Measurements from ENCODE around the gene CPD.
"Not testable (repeated sequence)": the region's sequence is repeated elsewhere in the genome, so short reads cannot be mapped to it uniquely, and the experiment has no call there.

CPD gene

DNA sequence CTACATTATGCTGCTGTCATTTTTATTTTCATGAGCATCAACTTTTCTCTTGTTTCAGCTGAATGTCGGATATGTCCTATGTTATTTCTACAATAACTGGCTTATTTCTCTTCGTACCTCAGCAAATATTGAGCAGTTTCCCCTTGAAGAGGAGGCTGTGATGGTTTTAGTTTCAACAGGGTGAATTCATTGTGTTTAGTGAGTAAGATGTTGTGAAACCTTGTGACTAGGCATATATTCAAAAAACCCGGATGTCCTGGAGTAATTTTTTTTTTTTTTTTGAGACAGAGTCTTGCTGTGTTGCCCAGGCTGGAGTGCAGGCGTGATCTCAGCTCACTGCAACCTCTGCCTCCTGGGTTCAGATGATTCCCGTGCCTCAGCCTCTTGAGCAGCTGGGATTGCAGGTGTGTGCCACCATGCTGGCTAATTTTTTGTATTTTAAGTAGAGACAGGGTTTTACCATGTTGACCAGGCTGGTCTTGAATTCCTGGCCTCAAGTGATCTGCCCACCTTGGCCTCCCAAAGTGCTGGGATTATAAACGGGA, 11.1 kb downstream of the CPD start:
- DNase-seq = no peak

DNA sequence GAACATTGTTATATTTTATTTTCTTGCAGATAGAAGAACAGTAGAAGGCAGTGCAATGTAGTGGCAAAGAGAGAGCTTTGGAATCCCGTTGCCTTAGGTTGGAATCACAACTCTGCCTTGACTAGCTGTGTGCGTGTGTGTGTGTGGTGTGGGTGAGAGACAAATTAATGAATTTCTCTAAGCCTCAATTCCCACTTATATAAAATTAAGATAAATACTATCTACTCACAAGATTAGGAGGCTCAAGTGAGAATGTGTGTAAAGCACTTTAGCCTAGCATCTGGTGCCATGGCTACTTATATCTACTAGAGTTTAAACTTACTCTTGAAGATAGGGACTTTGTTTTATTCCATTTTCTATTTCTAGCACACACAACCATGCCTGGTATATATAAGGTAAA, 12.8 kb downstream of the CPD start:
- DNase-seq = no peak

DNA sequence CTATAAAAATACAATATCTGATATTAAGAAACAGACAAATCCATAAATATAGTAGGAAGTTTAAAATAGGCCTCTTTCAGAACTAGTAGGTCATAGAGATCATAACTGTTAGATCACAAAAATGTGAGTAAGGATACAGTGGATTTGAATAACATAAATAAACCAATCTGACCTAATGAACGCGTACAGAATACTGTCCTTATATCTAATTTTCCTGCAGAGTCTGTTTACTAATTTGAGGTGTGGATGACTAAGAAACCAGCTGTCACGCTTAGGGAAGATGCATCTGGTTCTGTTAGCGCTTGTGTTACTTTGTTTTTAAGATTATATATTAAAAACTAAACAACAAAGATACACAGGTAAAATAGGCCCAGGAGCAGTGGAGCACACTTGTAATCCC, 14.8 kb downstream of the CPD start:
- no peak for DNase-seq

DNA sequence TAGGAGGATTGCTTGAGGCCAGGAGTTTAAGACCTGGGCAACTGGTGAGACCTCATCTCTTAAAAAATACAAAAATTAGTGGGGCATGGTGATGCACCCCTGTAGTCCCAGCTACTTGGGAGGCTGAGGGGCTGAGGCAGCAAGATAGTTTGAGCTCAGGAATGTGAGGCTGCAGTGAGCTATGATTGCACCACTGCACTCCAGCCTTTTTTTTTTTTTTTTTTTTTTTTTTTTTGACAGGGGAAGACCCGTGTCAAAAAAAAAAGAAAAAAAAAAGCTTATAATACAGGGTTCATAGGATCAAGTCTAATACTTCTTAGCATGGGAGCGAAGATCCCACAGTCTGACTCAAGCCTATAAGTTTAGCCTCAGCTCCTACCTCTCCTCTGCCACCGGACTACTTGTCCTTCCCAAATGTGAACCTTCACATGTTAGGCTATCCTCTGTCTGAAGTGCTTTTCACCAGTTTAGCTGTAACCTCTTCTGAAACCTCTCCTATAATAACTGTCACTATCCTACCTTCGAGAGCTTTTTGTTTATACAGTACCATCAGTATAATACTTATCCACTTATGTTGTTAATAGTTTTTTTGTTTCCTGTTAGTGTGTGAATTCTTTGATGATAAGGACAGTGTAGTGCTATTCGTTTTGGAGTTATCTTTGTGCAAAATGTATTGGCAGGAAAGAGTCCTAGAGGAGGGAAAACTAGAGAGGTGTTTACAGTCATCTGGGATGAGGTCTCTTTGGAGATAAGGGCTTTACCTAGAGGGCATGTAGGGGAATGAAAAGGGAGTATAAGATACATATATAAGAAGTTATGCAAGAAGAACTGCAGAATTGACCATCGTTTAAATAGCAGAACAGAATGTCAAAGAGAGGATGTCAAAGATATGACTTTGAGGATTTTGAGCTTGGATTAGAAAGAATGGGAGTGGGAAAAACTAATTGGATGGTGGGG, 15.5 kb downstream of the CPD start:
- DNase-seq = no peak

DNA sequence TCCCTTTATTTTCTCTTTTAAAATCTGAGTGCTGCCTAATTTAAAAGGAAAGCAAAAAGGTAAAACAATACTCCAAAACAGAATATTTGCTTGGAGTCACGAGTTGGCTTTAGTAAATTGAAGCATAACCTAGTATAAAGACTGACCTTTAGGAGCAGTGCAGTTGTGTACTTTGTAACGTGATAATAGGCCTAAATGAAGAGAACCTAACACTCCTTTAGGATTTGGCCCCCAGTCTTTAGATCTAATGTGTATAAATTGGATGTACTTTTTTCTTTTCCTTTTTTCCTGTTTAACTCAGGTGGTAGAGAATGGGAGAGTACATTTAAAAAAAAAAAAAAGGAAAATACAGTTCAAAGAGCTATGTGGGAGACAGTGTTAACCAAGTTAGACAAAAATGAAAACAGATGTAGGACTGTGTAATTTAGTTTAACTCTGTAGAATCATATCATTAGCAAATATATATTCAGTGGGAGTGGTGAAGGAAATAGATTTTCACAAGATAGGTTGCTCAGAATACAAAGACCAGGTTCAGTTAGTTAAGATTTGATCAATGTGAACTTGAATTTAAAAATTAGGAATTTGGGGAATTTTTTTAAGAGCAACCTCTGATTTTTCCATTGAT, 16.8 kb downstream of the CPD start:
- no peak for DNase-seq

DNA sequence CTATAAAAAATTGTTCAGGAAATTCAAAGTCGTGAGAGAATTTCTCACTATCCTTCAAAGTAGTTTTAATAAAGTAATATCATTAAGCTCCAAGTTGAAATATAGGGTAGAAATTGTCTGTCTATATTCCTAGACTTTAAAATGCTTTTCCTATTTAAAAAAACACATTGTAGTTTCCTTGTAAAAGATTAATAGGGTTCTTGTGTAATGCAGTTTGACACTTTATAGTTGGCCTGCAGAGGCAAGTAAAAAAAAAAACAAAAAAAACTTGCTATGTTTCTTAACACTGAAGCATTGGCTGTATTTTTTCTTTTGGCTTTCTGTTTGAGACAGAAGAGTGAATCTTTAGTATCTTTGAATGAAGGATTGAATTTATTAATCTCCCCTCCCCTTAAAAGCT, 17.4 kb downstream of the CPD start:
- no peak for DNase-seq

DNA sequence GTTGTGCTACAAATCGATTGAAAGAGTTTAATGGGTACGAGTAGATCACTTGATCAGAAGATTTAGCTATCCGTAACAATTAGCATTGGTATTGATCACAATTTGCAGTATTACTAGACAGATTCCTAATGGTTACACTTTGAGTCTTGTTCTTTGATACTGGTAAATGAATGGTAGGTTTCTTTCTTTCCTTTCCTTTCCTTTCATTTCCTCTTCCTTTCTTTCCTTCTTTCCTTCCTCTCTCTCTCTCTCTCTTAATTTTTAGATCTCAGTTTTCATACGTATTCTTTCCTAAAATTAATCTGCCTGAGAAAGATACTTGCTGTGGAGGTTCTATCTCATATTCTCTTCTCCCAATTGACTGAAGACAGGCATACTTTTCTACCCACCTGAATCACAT, 17.9 kb downstream of the CPD start:
- no peak for DNase-seq

DNA sequence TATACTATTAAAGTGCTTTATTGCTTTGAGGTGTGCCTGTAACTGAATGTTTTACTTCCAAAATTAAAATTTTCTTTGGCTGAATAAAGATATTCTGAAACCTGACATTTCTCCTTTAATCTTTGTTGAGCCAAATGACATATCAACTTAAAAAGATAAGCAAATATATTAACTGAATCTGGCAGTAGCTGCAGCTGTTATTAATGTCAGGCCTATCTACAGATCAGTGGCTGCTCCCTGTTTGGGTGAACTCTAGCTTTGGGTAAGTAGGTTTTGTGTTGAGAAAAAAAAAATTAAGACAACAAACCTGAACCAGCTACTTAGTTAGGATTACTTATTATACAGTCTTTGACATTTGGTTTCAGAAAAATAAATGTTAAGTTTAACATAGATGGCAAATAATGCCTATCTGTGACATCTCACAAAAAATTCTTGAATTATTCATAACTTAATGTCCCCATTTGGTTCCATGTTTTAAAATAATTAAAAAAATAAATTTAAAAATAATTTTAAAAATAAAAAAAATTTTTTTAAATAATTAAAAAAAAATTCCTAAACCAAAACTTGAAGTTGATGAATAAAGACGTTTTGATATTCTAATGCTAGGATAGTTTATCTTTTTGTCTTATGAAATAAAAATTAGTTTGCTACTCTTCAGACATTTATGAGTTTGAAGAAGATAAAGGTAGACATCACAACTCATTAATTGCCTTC, 19.8 kb downstream of the CPD start:
- no peak for DNase-seq

DNA sequence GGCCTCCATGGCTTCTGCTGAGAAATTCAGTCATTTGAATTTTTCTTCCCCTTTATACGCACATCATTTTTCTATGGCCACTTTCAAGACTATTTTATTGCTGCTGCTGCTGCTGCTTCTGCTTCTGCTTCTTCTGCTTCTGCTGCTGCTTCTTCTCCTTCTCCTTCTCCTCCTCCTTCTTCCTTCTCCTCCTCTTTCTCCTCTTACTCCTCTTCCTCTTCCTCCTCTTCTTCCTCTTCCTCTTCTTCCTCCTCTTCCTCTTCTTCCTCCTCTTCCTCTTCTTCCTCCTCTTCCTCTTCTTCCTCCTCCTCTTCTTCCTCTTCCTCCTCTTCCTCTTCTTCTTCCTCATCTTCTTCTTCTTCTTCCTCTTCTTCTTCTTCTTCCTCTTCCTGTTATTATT, 22.4 kb downstream of the CPD start:
- no peak for DNase-seq

DNA sequence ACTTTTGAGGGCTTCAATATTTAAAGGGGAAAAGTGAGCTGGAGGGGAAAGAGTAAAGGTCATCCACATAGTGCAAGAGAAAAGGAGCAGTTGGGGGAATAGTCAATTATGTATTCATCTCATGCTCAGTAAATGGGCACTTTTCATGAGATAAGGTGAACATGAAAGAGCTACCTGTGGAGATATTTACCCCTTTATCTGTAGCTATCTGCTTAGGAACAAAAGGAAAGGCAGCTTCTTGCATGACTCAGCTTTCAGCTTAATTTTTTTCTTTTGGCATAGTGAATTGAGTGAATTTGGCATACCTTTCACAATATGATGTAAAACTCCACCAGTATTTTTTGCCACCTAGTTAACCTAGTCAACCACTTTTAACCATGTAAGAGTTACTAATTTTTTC, 26.4 kb downstream of the CPD start:
- DNase-seq = no peak

DNA sequence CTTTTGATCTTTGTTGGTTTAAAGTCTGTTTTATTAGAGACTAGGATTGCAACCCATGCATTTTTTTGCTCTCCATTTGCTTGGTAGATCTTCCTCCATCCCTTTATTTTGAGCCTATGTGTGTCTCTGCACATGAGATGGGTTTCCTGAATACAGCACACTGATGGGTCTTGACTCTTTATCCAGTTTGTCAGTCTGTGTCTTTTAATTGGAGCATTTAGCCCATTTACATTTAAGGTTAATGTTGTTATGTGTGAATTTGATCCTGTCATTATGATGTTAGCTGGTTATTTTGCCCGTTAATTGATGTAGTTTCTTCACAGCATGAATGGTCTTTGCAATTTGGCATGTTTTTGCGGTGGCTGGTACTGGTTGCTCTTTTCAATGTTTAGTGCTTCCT, 31.9 kb downstream of the CPD start:
- DNase-seq = not testable (repeated sequence)

DNA sequence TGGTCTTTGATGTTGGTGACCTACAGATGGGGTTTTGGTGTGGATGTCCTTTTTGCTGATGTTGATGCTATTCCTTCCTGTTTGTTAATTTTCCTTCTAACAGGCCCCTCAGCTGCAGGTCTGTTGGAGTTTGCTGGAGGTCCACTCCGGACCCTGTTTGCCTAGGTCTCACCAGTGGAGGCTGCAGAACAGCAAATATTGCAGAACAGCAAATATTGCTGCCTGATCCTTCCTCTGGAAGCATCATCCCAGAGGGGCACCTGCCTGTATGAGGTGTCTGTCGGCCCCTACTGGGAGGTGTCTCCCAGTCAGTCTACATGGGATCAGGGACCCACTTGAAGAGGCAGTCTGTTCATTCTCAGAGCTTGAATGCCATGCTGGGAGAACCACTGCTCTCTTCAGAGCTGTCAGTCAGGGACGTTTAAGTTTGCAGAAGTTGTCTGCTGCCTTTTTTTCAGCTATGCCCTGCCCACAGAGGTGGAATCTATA, 33.3 kb downstream of the CPD start:
- not testable (repeated sequence) for DNase-seq

DNA sequence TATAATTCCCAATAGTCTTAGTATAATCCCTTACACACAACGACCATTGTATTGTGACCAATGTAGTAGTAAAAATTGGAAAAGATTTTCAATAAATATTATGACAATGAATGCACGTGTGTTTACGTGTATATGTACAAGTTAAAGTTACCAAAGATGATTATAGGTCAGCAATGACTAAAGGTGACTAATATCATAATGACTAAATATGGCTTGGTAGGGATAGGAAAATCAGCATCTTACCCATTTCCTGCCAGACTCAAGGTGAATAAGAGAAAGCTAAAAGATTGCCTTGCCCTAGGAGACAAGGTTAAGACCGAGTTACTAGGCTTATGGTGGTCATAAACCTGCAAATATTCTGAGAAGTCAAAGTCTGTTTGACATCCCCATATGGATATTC, 34.4 kb downstream of the CPD start:
- no peak for DNase-seq

DNA sequence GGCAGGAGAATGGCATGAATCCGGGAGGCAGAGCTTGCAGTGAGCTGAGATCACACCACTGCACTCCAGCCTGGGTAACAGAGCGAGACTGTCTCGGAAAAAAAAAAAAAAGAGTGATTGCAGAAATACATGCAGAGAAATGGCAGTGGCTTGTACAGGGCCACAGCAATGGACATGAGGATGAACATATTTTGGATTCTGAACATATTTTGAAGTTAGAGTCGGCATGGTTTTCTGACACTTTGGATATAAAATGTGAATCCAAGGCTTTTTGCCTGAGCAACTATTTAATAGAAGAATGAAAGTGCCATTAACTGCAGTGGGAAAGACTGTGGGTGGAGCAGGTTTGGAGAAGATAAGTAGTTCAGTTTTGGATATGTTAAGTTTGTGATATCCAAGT, 35.8 kb downstream of the CPD start:
- no peak for DNase-seq

DNA sequence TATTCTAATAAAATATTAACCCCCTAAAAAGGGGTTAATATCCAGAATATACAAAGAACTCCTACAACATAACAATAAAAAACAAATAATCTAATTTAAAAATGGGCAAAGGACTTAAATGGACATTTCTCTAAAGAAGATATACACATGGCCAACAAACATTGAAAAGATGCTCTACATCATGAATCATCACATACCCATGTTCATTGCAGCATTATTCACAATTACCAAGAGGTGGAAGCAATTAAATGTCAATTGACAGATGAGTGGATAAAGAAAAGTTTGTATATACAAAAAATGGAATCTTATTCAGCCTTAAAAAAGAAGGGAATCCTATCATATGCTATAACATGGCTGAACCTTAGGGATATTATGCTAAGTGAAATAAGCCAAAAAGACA, 36.8 kb downstream of the CPD start:
- no peak for DNase-seq

DNA sequence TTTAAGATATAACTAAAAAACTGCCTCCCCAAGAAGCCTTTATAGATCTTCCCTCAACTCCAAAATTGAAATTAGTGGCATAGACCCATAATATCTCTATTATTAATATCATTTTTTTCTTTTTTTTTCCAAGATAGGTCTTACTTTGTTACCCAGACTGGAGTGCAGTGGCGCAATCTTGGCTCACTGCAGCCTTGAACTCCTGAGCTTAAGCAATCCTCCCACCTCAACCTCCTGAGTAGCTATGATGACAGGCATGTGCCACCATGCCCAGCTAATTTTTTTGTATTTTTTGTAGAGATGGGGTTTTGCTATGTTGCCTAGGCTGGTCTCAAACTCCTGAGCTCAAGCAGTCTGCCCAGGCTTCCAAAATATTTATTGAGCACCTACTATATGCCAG, 39.3 kb downstream of the CPD start:
- not testable (repeated sequence) for DNase-seq

DNA sequence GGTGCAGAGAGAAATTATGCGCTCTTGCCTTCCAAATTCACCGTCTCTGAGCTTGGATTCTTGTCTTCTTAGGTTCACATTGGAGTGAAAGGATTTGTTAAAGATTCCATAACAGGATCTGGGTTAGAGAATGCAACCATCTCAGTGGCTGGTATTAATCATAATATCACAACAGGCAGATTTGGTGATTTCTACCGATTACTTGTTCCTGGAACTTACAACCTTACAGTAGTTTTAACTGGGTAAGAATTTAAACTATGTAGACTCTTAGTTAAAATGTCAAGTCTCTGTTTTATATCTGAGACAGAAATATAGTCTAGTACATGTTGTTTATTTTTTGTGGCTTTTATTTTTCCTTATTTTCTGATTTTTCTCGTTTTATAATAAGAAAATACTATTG, 42.9 kb downstream of the CPD start:
- no peak for DNase-seq

DNA sequence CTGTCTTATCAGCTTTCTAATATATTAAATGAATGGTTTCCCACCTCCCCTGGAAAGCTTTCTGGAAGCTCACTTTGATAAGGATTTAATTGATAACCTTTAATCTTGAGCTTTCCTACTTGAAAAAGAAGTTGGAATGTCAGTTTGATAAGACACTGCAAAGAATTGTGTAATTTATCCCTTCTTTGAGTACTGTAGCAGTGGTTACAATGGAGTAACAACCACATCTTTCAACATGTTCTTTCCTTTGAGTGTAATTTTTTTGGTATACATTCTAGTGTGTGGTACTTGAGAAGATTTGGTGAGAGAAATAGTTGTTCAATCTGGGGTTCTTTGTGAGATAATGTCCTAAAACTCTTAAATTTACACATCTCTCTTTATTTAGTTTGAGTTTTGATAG, 43.4 kb downstream of the CPD start:
- DNase-seq = no peak

DNA sequence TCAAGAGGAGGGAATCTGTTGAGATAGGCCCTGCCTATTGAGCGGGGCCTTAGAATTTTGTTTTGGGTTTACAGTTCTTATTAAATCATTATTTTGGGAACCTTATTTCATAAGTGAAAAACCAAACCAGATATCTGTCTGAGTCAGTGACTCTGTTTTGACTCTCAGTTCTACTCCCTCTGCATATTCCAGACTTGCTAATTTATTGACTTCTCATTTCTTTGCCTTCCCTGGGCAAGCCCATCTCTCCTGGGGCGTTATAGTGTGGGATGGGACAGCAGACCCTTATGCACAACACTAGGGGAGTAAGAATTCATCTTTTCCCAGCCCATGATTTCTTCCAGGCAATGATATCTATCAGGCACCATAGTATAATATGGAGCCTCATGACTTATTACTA, 45.7 kb downstream of the CPD start:
- DNase-seq = no peak

DNA sequence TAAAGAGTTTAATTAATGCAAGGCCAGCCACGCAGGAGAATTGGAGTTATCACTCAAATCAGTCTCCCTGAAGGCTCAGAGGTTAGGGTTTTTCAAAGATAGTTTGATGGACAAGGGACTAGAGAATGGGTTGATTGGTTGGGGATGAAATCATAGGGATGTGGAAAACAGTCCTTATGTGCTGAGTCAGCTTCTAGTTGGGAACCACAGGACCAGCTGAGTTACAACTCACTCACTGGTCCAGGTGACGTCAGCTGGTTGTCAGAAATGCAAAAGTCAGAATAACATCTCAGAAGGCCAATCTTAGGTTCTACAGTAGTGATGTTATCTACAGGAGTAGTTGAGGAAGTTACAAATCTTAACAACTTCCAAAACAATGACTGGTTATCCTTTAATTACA, 47.6 kb downstream of the CPD start:
- DNase-seq = no peak

DNA sequence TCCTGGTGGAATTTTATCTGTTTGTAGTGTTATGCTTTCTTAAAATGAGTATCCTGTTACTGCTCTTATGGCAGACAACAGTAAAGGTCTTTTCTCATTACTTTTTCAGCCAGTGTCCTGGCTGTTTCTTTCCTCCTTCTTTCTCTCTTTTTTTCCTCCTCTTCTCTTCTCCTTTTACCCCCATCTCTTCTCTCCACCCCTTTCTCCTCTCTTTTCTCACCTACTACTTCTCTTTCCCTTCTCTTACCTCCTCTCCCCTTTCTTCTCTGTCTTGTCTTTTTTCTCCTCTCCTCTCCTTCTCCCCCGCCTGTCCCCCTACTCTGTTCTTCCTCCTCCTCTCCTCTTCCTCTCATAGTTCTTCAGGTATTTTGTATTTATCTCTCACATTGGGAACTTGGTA, 48.9 kb downstream of the CPD start:
- no peak for DNase-seq

DNA sequence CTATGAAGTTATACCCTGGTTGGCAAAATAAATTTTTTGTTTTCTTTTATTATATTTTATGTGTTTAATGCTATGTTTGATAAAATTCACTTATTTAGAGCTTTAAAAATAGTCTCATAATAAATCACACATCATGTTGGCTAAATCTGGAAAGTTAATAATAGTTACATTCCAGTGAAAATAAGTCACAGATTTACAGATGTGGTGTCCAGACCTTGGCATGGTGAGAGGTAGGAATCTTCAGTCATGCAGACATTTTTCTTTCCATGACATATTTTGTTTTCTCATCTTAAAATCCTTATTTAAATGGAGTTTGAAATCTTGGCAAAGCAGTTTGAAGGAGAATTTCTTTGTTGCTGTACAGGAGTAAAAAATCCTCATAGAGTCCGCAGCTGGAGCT, 50.4 kb downstream of the CPD start:
- no peak for DNase-seq

DNA sequence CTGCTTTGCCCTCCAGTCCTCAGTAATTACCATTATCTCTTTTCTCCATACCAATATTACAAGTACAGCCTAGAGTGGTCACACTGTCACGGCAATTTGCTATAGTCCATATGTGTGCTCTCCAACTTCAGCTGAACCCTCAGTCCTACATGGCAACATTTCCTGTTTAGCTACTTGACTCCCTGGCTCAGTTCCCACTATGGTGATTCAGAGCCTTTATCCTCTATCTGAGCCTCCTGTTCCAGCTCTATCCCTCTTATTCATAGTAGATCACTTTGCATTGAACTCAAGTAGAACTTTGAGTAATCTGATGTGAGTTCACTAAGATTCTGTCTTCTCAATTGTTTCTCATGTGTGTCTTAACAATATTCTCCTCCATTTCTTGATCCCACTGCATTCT, 54.8 kb downstream of the CPD start:
- peak in 1 of 2 experiments; percentile 69 for DNase-seq

DNA sequence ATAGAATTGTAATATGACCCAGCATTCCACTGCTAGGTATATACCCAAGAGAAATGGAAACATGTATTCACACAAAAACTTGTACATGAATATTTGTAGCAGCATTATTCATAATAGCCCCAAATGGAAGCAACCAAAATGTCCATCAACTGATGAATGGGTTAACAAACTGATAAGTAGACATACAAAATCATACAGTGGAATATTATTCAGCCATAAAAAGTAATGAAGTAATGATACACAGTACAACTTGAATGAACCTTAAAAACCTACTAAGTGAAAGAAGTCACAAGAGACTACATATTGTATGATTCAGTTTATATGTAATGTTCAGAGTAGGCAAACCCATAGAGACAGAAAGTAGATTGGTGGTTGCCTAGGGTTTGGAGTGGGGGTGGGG, 58.0 kb downstream of the CPD start:
- DNase-seq = no peak
